GM19463 (cell line): ENCODE measurements around the gene PRKCA.
"Not testable (repeated sequence)": the region's sequence is repeated elsewhere in the genome, so short reads cannot be mapped to it uniquely, and the experiment has no call there.

Experiments
- ATAC-seq: cut with Tn5 transposase; IDR thresholded peaks from one replicate; pipeline ENCODE4 v1.9.1; 2021; ENCODE audit warnings: mild to moderate bottlenecking, moderate library complexity; ENCODE audit not compliant: unreplicated experiment

The PRKCA gene

GRCh38 chr17:66458782-66459181 is 156.4 kb downstream of the PRKCA start:
- ATAC-seq: no peak

- no peak for ATAC-seq
These were observed 157.4 kb downstream of the PRKCA start for GRCh38 chr17:66459811-66460270.

- no peak for ATAC-seq
These were observed 158.1 kb downstream of the PRKCA start for GRCh38 chr17:66460558-66460957.

DNA sequence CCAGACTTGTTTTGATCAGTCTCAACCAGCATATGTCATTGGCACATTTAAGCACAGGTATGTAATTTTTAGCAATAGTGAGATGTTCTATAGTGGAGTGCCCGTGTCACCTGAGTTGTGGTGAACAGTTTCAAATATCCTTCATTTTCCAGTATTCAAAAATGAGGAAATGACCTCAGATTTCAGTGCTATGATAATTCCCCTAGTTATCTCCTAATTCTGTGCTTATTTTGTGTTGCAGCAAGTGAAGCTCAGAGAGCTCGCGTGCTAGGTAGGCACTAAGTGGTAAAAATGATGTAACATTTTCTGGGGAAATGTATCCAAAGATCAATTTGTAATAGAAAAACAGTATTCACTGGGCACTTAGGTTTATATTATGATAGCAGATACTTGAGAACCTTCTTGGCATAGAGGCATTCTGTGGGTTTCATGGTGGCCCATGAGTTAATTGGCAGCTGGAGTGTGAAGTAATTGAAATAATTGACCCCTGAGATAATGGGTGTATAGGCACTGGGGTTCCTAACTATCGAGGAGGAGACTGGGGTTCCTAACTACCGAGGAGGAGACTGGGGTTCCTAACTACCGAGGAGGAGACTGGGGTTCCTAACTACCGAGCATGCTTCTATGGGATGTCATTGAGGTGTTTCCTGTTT is 159.1 kb downstream of the PRKCA start:
- ATAC-seq: no peak

DNA sequence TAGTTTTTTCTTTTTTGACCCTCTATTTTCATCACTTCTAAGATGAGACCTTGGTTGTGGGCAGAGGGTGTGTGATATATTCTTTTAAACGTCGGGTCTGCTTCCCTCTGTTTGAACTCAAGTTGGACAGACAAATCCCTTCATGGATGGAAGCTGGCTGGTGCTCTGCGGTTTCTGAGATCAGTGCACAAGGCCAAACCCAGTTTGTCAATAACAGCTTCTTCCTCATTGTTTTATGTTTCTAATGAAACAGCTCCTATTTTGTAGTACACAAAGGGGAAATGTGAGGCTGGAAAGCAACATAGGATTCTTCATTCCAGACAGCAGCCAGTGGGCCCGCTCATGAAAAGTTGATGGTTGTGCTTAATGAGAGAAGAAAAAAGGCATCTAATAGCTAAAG is 159.6 kb downstream of the PRKCA start:
- ATAC-seq: no peak

GRCh38 chr17:66464921-66465320 is 162.5 kb downstream of the PRKCA start:
- ATAC-seq: no peak

GRCh38 chr17:66465701-66466100 is 163.3 kb downstream of the PRKCA start:
- ATAC-seq: no peak

- no peak for ATAC-seq
These were observed 163.8 kb downstream of the PRKCA start for GRCh38 chr17:66466106-66466820.

DNA sequence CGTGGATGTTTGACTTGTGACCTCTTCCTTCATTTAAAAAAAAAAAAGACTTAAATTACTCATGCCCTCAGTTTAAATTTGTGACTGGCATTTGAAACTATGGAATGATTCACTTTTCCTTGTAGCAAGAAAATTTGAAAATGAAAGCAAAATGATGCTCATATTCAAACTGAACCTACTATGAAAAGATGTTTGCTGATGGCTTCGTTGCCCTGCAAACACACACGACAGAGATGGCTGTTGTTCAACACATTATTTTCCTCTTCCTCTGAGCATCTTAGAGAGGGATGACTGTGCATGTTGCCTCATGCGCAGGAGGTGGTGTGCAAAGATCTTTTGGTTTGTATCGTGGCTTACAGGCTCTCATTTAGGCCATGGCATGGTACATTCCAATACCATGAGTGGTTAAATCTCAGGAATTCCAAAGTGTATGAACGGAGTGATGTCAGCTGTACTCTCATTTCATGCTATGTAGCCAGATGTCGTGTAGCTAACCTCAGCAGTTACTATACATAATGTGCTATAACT is 164.5 kb downstream of the PRKCA start:
- ATAC-seq: no peak

DNA sequence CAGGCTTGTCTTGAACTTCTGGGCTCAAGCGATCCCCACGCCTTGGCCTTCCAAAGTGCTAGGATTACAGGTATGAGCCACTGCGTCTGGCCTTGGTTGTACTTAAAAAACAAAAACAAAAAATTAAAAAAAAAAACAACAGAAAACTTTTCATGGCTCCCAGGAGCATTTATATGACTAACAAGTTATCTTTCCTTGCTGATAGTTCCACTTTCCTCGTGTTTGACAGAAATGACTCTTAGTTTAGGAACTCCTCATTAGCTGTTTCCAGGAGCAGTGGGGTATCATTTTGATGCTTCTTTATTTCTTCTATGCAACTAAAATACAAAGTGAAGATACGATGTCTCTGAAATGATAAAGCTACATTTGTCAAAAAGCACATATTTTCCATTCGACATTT is 165.4 kb downstream of the PRKCA start:
- no peak for ATAC-seq

GRCh38 chr17:66468241-66469087 is 166.1 kb downstream of the PRKCA start:
- no peak for ATAC-seq

GRCh38 chr17:66469088-66469442 is 166.7 kb downstream of the PRKCA start:
- no peak for ATAC-seq

GRCh38 chr17:66469461-66469860 is 167.0 kb downstream of the PRKCA start:
- no peak for ATAC-seq

GRCh38 chr17:66469890-66470289 is 167.5 kb downstream of the PRKCA start:
- no peak for ATAC-seq

DNA sequence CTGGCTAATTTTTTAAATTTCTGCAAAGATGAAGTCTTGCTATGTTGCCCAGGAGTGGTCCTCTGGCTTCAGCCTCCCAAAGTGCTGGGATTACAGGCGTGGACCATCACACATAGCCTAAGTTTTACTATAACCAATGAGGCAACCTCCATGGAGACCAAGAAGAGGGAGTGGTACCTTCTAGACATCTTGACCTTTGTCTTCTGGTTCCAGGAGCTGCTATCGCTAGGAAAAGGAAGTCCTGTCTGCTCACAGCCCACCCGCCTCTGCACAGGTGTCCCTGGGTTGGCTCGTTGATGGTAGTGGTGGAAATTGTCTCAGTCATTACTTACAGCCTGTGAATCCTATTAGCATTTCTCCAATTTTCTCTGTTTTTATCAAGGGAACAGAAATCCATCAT is 169.7 kb downstream of the PRKCA start:
- ATAC-seq: no peak

GRCh38 chr17:66474258-66474657 is 171.8 kb downstream of the PRKCA start:
- no peak for ATAC-seq

- no peak for ATAC-seq
These were observed 172.5 kb downstream of the PRKCA start for GRCh38 chr17:66474806-66475497.

- ATAC-seq: no peak
These were observed 173.6 kb downstream of the PRKCA start for GRCh38 chr17:66476014-66476413.

GRCh38 chr17:66477615-66478283 is 175.3 kb downstream of the PRKCA start:
- no peak for ATAC-seq

- ATAC-seq: not testable (repeated sequence)
These were observed 176.9 kb downstream of the PRKCA start for GRCh38 chr17:66479230-66479889.
